NCI-H2171 (cell line): Measurements from ENCODE around the gene FKBP1B.
"Not testable (repeated sequence)": the region's sequence is repeated elsewhere in the genome, so short reads cannot be mapped to it uniquely, and the experiment has no call there.

ENCODE experiments used
- DNase-seq: peaks from one replicate; lab custom pipeline; 2025; lab: John Stamatoyannopoulos, UW

Gene FKBP1B

DNA sequence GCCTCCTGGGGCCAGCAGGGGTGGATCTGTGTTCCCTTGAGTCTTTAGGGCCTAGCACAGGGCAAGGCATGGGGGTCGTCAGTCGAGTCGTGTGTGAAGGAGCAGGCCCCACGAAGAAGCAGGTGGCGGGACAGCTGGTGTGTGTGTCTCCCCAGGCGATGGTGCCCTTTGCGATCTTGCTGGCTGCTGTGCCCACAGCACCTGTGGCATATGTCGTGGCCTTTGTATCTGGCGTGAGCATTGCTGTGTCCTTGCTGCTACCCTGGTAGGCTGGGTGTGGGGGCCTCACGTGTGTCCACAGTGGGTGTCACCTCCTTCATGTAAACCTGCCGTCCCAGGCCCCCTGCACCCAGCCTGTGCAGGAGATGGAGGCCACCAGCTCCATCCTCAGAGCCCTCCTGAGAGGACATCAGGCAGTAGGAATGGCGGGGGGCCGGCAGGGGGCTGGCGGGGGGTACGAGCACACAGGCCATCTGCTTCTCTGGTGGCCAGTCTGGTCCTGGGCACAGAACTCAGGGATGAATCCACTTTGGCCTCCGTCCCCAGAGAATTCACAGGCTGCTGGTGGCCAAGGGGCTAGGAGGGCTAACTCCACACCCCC lies 26.5 kb upstream of the FKBP1B start:
- peak; percentile 12 for DNase-seq

DNA sequence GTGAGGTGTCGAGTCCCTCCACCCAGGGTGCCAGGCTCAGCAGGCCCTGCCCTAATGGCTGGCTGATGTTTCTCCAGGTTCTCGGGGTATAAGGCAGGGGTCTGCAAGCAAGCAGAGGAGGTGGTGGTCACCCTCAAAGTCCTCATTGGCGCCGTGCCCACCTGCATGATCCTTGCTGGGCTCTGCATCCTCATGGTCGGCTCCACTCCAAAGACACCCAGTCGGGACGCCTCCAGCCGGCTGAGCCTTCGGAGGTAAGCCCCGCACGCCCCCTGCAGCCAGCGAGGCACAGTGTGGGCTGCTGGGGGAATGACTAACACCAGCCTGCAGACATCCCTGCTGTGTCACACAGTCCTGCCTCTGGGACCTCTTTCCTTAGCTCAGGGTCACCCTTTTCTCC lies 25.5 kb upstream of the FKBP1B start:
- DNase-seq = no peak

DNA sequence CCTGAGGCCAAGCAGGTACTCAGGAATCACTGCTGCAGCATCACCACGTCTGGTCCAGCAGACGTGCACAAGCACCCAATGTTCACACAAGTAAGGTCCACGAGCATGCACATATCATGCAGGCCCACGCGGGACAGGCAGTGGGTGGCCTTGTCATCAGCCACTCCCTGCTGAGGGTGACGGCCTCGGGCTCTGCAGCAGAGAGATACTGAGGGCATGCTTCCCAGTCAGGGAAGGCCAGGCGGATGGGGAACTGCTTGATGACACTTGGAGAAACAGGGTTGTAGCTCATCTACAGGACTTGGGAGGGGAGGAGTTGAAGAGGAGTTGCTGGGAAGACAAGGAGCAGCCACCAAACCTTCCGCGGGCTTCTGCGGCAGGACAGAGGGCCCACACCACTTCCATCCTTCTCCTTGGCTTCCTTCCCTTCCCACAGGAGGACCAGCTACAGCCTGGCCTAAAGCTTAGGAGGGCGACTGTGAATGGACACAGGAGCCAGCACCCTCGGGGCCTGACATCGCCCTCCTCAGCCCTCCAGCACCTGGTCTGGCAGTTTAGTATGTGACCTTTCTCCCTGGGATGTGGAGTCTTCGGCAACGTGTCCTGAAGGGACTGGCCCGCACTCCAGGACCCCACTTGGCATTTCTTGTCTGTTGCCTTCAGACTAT lies 24.4 kb upstream of the FKBP1B start:
- DNase-seq = no peak

GRCh38 chr2:24026233-24026632 lies 23.3 kb upstream of the FKBP1B start:
- no peak for DNase-seq

GRCh38 chr2:24038786-24039499 lies 10.6 kb upstream of the FKBP1B start:
- no peak for DNase-seq

DNA sequence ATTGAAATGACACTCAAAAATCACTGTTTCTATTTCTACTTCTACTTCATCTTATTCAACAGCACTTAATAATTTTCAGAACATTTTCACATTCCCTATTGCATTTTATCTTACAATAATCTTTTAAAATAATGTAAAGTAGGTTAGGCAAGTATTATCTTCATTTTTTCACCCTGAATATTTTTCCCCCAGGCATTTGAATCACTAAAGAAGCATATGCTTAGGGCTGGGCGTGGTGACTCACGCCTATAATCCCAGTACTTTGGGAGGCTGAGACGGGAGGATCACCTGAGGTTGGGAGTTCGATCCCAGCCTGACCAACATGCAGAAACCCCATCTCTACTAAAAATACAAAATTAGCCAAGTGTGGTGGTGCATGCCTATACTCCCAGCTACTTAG lies 9.0 kb upstream of the FKBP1B start:
- DNase-seq = no peak

DNA sequence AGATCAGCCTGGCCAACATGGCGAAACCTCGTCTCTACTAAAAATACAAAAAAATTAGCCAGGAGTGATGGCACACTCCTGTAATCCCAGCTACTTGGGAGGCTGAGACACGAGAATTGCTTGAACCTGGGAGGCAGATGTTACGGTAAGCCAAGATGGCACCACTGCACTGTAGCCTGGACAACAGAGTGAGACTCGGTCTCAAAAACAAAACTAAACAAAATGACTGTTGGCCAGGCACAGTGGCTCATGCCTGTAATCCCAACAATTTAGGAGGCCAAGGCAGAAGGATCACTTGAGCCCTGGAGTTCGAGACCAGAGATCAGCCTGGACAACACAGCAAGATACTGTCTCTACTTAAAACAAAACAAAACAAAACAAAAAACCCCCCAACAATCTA lies 6.4 kb upstream of the FKBP1B start:
- DNase-seq = not testable (repeated sequence)

DNA sequence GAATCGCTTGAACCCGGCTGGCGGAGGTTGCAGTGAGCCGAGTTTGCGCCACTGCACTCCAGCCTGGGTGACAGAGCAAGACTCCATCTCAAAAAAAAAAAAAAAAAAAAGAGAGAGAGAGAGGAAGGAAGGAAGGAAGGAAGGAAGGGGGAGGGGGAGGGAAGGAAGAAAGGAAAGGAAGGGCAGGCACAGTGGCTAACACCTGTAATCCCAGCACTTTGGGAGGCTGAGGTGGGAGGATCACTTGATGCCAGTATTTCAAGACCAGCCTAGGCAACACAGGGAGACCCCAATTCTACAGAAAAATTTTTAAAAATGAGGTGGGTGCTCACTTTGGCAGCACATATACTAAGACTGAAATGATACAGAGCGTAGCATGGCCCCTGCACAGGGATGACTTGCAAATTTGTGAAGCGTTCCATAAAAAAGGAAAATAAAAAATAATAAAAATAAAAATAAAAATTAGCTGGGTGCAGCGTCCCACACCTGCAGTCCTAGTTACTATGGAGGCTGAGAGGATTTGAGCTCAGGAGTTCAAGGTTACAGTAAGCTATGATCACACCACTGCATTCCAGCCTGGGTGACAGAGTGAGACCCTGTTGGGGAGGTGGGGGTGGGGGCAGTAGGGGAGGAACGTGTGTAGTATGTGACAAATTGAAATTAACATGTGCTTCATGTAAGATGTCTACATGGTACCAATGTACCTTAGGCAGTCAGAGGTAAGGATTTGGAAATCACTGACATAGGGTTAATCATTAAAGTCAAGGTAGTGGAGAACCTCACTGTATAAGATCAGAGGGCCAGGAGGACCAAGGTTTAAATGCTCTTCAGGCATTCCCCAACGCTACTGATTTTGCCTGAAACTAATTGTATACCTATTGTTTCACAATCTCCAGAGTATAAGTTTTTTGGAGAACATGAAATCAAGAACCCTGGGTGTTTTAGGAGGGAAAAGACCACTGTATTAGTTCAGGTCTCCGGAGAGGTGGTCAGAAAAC lies 3.7 kb upstream of the FKBP1B start:
- no peak for DNase-seq

DNA sequence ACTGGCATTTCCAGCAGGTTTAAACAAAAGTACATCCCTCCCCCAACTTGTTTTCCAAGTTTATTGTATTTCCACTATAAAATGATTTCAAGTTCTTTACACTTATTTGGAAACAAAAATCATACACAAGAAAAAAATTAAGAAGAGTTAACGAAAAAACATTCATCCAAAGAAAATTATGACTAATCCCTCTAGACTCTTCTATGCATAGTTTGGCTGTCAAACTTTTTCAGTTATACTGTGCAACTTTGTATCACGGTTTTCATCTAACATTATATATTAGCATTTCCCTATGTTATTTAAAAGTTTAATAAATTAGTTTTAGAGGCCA lies 3.0 kb upstream of the FKBP1B start:
- no peak for DNase-seq

DNA sequence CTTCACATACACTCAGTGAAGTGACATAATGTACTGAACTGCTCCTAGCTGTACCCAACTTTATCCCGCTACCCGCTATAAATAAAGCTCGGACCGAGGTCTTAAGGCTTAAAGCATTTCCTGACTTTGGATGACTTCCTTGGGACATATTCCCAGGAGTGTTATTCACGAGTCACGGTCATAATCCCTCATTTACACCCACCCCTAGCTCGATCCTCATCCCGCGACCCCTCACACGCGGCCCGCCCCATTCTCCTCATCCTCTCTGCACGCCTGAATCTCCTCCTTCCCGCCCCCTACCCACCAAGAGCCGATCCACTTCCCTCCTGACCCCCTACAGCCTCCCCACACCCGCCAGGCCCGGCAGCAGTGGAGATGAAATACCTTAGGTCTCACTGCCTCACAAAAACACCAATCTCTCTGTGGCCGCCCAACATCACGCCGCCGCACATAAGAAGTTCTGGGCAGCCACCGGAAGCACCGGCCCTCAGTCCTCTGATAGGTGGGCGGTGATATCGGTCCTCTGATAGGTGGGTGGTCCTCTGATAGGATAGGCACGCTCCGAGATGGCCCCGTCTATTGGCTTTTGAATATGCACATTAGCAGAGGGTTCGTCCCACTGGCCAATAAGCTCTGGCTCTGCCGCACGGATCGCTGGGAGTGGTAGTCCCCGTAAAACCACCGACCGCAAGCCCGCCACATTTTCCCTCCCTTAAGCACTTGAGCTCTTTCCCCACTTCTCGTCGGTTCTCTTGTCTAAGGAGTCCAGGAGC lies 2.4 kb upstream of the FKBP1B start, which contains the start of gene WDCP:
Gene WDCP, minus strand, starts transcription at position 462 of the 773 bp plus-strand sequence. CDS start 7,897 bp downstream, outside the sequence.
- peak; percentile 99 for DNase-seq

DNA sequence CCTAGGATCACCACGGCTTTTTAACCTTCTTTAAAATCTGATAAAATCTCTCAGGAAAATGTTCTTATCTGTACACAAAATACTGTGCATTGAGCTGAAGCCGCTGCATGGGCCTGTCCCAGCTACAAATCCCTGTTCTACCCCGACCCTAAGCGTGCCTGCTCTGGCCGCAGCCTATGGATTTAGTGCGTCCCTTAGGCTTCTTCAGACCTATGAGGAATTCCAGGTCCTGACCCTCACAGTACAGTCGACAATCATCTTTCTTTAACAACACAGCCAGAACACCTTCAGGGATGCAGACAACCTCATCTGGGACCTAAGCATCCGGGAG lies 1.9 kb upstream of the FKBP1B start:
- no peak for DNase-seq

GRCh38 chr2:24048769-24049484 lies 614 bp upstream of the FKBP1B start:
- DNase-seq = peak; percentile 12

GRCh38 chr2:24050041-24050979 lies 769 bp downstream of the FKBP1B start:
- DNase-seq = no peak

DNA sequence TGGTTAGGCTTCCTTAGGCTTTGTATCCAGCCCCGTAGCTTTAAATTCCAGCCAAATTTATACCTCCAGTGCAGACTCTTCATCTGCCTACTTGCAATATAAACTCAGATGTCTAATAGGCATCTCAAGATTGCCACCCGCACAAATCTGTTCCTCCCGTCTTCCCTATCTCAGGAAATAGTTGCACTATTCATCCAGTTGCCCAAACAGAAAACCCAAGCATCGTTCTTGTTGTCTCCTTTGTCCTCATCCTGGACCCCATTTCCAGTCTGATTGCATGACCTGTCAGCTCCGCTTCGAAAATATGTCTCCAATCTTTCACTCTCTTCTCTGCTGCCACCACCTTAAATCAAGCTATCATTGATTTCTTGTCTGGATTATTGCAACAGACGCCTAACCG lies 2.3 kb downstream of the FKBP1B start:
- DNase-seq = no peak

GRCh38 chr2:24052951-24053350 lies 3.4 kb downstream of the FKBP1B start:
- DNase-seq = no peak

- DNase-seq = no peak
These were observed 4.9 kb downstream of the FKBP1B start for GRCh38 chr2:24054366-24055010.

GRCh38 chr2:24055750-24056149 lies 6.2 kb downstream of the FKBP1B start:
- DNase-seq = no peak

DNA sequence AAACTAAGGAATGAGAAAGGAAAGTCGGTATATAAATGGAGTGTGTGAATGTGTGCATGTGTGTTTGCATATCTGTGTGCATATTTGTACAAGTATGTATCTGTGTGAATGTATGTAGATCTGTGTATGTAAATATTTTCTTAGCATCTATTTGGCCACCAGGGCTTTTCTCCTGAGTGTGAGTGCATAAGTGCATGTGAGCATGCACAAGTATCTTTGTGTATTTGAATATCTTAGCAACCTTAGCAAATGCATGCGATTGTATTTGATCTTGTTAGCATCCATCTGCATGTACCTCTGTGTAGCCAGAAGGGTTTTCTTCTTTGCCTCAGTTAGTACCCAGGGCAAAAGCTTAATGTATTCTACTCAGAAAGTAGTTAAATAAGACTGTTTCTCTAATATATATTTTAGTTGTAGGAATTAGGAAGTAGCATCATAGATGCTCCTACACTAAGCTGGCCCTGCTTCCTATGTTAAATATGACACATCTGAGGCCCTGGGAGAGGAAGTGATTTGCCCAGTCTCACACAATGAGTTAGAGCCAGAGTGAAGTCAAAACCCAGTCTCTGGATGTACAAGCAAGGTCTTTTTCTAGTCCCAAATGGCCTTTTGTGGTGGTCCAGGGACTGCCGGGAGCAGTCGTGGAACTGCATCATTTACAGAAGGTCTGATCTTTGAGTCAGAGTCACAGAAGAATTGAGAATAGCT lies 9.2 kb downstream of the FKBP1B start:
- DNase-seq = no peak

DNA sequence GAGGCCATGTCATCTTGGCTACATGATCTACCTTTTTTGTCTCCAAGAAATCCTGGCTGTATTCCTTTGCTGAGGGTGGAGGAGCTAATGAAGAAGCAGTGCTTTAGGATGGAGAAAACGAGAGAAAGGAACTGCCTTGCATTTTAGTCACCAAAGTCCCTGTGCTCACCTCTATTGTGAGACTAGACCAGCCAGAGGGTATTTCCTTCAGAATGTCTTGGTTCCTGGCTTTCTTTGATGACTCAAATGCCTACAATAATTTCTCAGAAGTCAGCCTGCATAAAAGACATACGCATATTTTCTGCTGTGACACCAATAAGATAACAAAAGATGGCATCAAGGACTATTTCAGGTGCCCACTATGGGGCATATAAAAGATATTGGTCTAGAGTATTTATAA lies 15.8 kb downstream of the FKBP1B start:
- no peak for DNase-seq
